MCF 10A (cell line): ENCODE measurements around the gene RASGEF1B. TPM values are rescaled to one million over a fixed set of nuclear protein-coding genes. Genes with fewer than 3 reads are reported as not detected.

Experiments
- BruUV-seq: library from RNA; stranded (reverse); fragments of 400-500 nt; replicated peaks from 2 replicates; lab custom pipeline; 2021; lab: Mats Ljungman, UMichigan
- CTCF ChIA-PET: fragments of 300-600 bp; sonication (Branson Sonifier 250); formaldehyde crosslinking; extraction: SDS; loops from one replicate; lab custom pipeline; 2021; ENCODE audit warnings: antibody characterized with exemption, inconsistent platforms; lab: Yijun Ruan, JAX
- POLR2A ChIA-PET: fragments of 300-600, 350-650 bp; sonication (Branson Sonifier 250); formaldehyde crosslinking; extraction: SDS; loops from one replicate; lab custom pipeline; 2020; ENCODE audit warnings: antibody characterized with exemption, inconsistent platforms; lab: Yijun Ruan, JAX
- DNase-seq: peaks from one replicate; pipeline ENCODE4 v3.0.0-alpha.2; 2018; ENCODE audit not compliant: unreplicated experiment
- H3K27ac Mint-ChIP-seq: one replicate; pipeline ENCODE4 v1.8.0; 2022; ENCODE audit warnings: mild to moderate bottlenecking, low read depth, mixed read lengths; ENCODE audit not compliant: unreplicated experiment
- H3K27me3 Mint-ChIP-seq: one replicate; pipeline ENCODE4 v1.8.0; 2022; ENCODE audit warnings: mixed read lengths; ENCODE audit not compliant: insufficient read depth, unreplicated experiment
- H3K36me3 Mint-ChIP-seq: one replicate; pipeline ENCODE4 v1.8.0; 2022; ENCODE audit warnings: mild to moderate bottlenecking, moderate library complexity, mixed read lengths; ENCODE audit not compliant: insufficient read depth, unreplicated experiment
- H3K4me1 Mint-ChIP-seq: one replicate; pipeline ENCODE4 v1.8.0; 2022; ENCODE audit warnings: mixed read lengths; ENCODE audit not compliant: insufficient read depth, unreplicated experiment
- H3K4me3 Mint-ChIP-seq: one replicate; pipeline ENCODE4 v1.8.0; 2022; ENCODE audit warnings: mild to moderate bottlenecking, moderate library complexity, mixed read lengths; ENCODE audit not compliant: unreplicated experiment
- H3K9me3 Mint-ChIP-seq: one replicate; pipeline ENCODE4 v1.8.0; 2022; ENCODE audit warnings: mixed read lengths; ENCODE audit not compliant: unreplicated experiment
- CTCF ChIP-seq: fragments of 200-600 bp; IDR thresholded peaks from one replicate; pipeline ENCODE4 v1.8.0; 2022; ENCODE audit warnings: antibody characterized with exemption, mild to moderate bottlenecking; ENCODE audit not compliant: unreplicated experiment
- intact Hi-C: fragments of 100-400 bp; cut with micrococcal nuclease; formaldehyde crosslinking; loops from 2 replicates; pipeline ENCODE4 v1.14.1; 2022
- total RNA-seq: library from RNA; stranded (reverse); gene quantifications from 2 replicates; pipeline ENCODE4 v1.2.3, GENCODE V29; 2022

Gene RASGEF1B
- total RNA-seq, 1 experiment from 2014 or later, result 5.4 TPM

GRCh38 chr4:81376720-81377119, 95.0 kb downstream of the RASGEF1B start:
- TF ChIP-seq CTCF, result no peak
- BruUV-seq, result no TSS peak
- intact Hi-C loops, result no loop called here

More at GRCh38 chr4:81376720-81377119, 95.0 kb downstream of the RASGEF1B start:
- Mint-ChIP-seq H3K4me1 (no peaks in the 10 kb centered on the region), H3K36me3 (no peaks in the 10 kb centered on the region), H3K27ac (no peak overlapping the region), H3K9me3 (no peaks in the 10 kb centered on the region), H3K4me3 (no peak overlapping the region), H3K27me3 (no peaks in the 10 kb centered on the region)
- ChIA-PET POLR2A (no interaction called here), CTCF (no interaction called here)
- no peak for DNase-seq
